GM10847 (cell line): Measurements from ENCODE around the gene E4F1.

Experiments
- POLR2A ChIP-seq: IDR thresholded peaks from 2 replicates; pipeline ENCODE4 v1.6.1; 2011; ENCODE audit not compliant: insufficient read length; ENCODE audit errors: extremely low read depth

E4F1 gene

DNA sequence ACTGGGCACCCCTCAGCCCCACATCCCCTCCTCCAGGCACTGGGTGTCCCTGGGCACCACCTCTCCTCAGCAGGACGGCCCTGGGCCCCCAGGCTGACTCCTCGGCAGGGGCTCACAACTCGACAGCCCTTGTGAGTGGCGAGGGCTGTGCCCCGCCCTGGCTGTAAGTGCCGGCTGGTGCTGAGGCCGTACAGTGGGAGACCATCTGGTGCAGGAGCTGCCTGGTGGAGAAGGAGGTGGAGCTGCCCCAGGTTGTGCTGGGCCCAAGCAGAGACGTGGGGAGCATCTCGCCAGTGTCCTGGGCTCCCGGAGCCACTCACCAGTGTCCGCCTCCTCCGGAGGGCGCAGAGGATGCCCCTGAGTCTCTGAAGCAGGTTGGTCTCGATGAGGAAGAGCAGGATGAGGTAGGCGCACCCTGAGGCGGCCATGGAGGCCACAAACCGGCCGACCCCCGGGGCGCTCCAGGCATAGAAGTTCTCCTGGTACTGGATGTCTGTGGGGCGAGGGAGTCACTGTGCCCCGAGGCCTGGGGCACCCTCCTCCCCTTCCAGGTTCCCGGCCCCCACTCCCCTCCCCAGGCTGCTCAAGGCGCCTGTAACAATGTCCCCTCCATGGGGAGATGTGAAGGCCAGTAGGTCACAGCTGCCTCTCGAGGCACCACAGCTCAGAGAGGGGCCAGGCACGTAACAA, 59.6 kb downstream of the E4F1 start:
- no peak for TF ChIP-seq POLR2A

DNA sequence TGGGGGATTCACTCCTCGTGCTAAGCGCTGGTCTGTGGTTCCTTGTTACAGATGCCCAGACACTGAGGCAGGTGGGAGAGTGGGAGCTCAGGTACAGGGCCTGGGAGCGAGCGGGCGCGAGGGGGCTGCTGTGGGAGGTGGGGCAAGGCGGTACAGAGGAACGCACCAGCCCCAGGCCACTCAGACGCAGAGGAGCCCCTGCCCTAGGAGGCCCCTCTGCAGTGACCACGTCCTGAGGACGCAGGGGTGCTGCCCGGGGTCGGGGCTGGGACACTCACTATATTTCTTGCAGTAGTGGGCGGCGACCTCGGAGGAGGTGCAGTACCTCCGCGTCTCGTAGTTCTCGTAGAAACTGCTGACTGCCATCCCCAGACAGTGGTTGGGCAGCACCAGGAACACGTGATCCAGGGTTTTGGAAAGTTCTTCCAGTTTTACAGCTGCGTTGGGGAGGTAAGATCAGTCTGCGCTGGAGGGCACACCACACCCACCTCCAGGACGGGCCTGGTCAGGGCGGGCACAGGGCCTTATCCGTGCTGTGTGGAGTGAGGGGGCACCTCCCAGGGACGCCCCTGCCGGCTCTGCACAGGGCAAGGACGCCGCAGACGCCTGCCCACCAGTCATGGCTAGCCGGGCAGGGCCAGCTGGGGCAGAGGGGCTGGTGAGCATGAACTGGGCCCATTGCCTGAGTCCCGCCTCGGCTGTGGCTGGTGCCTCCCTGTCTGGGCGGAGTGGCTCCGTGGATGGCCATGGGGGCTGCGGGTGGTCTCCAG, 60.8 kb downstream of the E4F1 start:
- no peak for TF ChIP-seq POLR2A

DNA sequence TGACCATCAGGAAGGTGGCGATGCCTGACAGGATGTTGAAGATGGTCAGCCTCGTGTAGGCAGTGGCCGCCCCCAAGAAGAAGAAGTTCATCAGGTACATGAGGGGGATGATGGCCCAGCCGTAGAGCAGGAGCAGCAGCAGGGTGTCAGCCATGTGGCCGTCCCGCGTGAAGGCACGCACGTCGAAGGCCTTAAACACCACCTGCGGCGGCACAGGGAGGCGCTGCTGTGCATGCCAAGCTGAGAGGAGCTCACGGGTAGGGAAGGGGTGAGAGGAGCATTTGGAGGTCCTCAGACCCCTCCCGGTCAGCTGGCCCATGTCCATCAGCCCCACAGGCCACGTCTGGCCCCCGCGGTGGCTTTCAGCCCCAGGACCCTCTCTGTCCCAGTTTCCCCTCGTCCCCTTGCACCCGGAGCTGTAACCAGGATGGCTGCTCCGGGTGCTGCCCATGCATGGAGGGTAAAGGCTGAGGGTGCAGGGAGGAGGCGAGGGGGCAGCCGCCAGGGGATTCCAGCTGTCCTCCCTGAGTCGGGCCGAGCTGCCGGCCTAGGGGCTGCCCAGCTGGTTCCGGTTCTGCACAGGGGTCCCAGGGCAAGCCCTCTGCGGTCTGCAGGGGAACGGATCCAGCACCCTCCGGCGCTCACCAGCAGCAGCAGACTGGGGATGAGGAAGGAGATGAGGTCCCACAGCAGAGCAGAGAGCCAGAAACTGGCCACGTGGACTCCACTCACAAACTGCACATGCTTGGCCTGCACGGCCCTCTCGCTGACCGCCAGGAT, 61.6 kb downstream of the E4F1 start:
- no peak for TF ChIP-seq POLR2A
